ENCODE results near the gene DHCR24.
A peak's percentile ranks its signal among the peaks of the same experiment; 100 is the strongest.

The DHCR24 gene

GRCh38 chr1:54853096-54853792 is 33.8 kb downstream of the DHCR24 start:
- no peak for TF ChIP-seq CTCF (IDR thresholded peaks at IDR 0.05; ENCODE audit: low read depth, low read length)
- DNase-seq (ENCODE audit: extremely low read depth, low read depth), result no peak

GRCh38 chr1:54851936-54852524 is 35.0 kb downstream of the DHCR24 start:
- TF ChIP-seq CTCF (IDR thresholded peaks at IDR 0.05; ENCODE audit: low read depth, low read length), result no peak
- DNase-seq (ENCODE audit: extremely low read depth, low read depth), result no peak

GRCh38 chr1:54851406-54851805 is 35.6 kb downstream of the DHCR24 start:
- no peak for TF ChIP-seq CTCF (IDR thresholded peaks at IDR 0.05; ENCODE audit: low read depth, low read length)
- no peak for DNase-seq (ENCODE audit: extremely low read depth, low read depth)

GRCh38 chr1:54850737-54851136 is 36.3 kb downstream of the DHCR24 start:
- no peak for TF ChIP-seq CTCF (IDR thresholded peaks at IDR 0.05; ENCODE audit: low read depth, low read length)
- peak; percentile 98 for DNase-seq (ENCODE audit: extremely low read depth, low read depth)

- DNase-seq (ENCODE audit: extremely low read depth, low read depth), result no peak
- no peak for TF ChIP-seq CTCF (IDR thresholded peaks at IDR 0.05; ENCODE audit: low read depth, low read length)
Measured at GRCh38 chr1:54850069-54850730, 36.8 kb downstream of the DHCR24 start.

- TF ChIP-seq CTCF (IDR thresholded peaks at IDR 0.05; ENCODE audit: low read depth, low read length), result no peak
Measured at GRCh38 chr1:54849219-54850068, 37.6 kb downstream of the DHCR24 start.

More at GRCh38 chr1:54849219-54850068, 37.6 kb downstream of the DHCR24 start:
- peak; percentile 15 for DNase-seq (ENCODE audit: extremely low read depth, low read depth)
